ENCODE results near the gene GCM1. TPM values are rescaled to one million over a fixed set of nuclear protein-coding genes. Genes with fewer than 3 reads are reported as not detected.

The GCM1 gene
- total RNA-seq, 4 donors from 2014 or later = not detected

DNA sequence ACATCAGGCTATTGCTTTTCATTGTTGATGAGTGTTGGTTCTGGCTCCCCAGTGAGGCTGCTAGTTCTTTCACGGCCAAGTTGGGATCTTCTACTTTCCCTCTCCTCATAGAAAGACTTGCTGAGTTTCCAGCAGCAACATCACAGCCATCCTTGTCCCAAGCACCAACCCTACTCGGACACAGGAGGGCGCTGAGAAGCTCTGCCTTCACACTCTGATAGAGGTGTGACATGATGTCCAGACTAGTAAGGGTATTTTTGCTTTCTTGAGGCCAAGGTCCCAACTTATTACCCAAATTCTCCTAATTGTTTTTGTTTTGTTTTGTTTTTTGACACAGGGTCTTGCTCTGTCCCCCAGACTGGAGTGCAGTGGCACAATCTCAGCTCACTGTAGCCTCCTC is 3.0 kb upstream of the GCM1 start:
- TF ChIP-seq, protein P1, sequence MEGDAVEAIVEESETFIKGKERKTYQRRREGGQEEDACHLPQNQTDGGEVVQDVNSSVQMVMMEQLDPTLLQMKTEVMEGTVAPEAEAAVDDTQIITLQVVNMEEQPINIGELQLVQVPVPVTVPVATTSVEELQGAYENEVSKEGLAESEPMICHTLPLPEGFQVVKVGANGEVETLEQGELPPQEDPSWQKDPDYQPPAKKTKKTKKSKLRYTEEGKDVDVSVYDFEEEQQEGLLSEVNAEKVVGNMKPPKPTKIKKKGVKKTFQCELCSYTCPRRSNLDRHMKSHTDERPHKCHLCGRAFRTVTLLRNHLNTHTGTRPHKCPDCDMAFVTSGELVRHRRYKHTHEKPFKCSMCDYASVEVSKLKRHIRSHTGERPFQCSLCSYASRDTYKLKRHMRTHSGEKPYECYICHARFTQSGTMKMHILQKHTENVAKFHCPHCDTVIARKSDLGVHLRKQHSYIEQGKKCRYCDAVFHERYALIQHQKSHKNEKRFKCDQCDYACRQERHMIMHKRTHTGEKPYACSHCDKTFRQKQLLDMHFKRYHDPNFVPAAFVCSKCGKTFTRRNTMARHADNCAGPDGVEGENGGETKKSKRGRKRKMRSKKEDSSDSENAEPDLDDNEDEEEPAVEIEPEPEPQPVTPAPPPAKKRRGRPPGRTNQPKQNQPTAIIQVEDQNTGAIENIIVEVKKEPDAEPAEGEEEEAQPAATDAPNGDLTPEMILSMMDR (IDR thresholded peaks at IDR 0.05) = no peak
- TF ChIP-seq POLR2A (IDR thresholded peaks at IDR 0.05) = no peak
- DNase-seq = no peak
- H3K4me3 ChIP-seq = no peak overlapping the region
- H3K36me3 ChIP-seq = no peaks in the 10 kb centered on the region
- intact Hi-C loops (cut with DNase I; ENCODE audit: low total_unique reads) = no loop called here
- H3K4me1 ChIP-seq = no peaks in the 10 kb centered on the region
- no peaks in the 10 kb centered on the region for H3K27me3 ChIP-seq
- no peaks in the 10 kb centered on the region for H3K9me3 ChIP-seq
- H3K27ac ChIP-seq = no peak overlapping the region

DNA sequence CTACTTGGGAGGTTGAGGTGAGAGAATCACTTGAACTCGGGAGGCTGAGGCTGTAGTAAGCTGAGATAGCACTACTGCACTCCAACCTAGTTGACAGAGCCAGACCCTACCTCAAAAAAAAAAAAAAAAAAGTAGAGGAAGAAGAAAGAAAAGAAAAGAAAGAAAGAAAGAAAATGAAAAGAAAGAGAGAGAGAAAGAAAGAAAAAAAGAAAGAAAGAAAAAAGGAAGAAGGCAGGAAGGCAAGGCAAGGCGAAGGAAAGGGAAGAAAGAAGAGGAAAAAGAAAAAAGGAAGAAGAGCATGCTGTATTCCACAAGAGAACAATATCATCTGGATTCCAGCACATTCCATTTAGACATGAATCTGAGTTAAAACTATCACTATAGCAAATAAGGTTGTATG is 3.8 kb downstream of the GCM1 start:
- DNase-seq = no peak
- Histone ChIP-seq H3K36me3 (no peaks in the 10 kb centered on the region), H3K27ac (no peak overlapping the region), H3K9me3 (no peaks in the 10 kb centered on the region), H3K27me3 (no peaks in the 10 kb centered on the region), H3K4me1 (no peaks in the 10 kb centered on the region), H3K4me3 (no peak overlapping the region)
- intact Hi-C loops (cut with DNase I; ENCODE audit: low total_unique reads) = no loop called here
- TF ChIP-seq, protein P1 (IDR thresholded peaks at IDR 0.05) = no peak
- no peak for TF ChIP-seq POLR2A (IDR thresholded peaks at IDR 0.05)

DNA sequence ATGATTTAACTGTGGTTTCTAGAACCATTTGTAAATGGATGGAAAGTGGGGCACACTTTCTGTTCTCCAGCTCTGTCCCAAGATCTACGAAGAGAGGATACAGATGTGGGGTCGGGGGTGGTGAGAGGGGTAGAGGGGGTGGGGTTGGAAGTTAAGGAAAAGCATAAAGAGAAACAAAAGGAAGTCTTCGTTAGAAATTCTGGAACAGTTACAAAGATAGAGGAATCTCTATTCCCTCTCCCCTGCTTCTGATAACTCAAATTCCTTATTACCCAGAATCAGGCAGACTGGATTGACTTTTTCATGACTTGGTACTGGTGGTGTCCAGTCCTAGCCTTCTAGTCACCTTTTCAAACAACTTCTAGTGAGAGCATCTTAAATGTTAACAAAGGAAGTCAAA is 4.9 kb downstream of the GCM1 start:
- Histone ChIP-seq H3K27me3 (no peaks in the 10 kb centered on the region), H3K9me3 (no peaks in the 10 kb centered on the region), H3K4me1 (no peaks in the 10 kb centered on the region), H3K27ac (no peak overlapping the region), H3K36me3 (no peaks in the 10 kb centered on the region), H3K4me3 (no peak overlapping the region)
- intact Hi-C loops (cut with DNase I; ENCODE audit: low total_unique reads) = no loop called here
- TF ChIP-seq, protein P1 (IDR thresholded peaks at IDR 0.05) = no peak
- TF ChIP-seq POLR2A (IDR thresholded peaks at IDR 0.05) = no peak
- no peak for DNase-seq

DNA sequence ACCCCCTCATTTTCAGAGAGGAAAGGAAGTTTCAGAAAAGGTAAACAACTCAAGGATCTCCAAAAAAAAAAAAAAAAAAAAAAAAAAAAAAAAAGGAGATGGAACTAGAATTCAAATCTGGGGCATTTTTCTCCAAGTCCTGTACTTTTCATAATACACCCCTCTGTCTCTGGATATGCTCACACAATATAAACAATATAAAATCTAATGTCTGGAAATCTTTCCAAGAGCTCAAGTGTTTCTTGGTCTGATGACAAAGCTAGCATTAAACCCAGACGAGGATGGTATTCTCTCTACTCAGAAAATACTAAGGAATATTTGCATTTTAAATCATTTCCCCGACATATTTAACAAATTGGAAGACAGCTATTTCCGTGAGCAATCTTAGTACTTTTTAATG is 5.8 kb downstream of the GCM1 start:
- H3K36me3 ChIP-seq = no peaks in the 10 kb centered on the region
- no peaks in the 10 kb centered on the region for H3K27me3 ChIP-seq
- no peaks in the 10 kb centered on the region for H3K4me1 ChIP-seq
- TF ChIP-seq, protein P1 (IDR thresholded peaks at IDR 0.05) = no peak
- TF ChIP-seq POLR2A (IDR thresholded peaks at IDR 0.05) = no peak
- no peak for DNase-seq
- intact Hi-C loops (cut with DNase I; ENCODE audit: low total_unique reads) = no loop called here
- no peak overlapping the region for H3K4me3 ChIP-seq
- no peak overlapping the region for H3K27ac ChIP-seq
- H3K9me3 ChIP-seq = no peaks in the 10 kb centered on the region

DNA sequence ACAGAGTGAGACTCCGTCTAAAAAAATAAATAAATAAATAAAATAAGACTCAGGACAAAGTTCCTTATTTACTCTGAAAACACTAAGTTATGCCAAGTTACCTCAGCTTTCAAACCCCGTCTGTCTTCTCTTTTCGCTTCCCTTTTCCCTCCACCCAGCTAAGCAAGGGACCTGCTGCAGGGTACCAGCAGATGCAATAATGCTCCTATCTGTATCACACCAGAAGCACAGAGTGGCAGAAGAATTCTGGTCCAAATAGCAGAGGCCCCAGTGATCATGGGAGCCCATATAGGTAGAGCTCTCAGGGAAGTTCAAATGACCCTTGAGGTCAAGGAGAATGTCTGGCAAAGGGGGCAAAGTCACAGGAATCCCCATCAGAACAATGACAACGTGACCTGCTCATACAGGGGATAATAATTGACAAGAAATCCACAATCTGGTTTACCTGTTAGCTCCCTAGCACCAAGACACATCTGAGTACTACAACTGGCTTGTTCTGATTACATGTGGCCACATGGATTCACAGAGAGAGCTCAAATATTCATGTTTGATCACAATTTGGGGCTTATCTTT is 8.7 kb downstream of the GCM1 start:
- no peak for DNase-seq
- H3K27ac ChIP-seq = no peak overlapping the region
- no peak for TF ChIP-seq POLR2A (IDR thresholded peaks at IDR 0.05)
- TF ChIP-seq, protein P1 (IDR thresholded peaks at IDR 0.05) = no peak
- no peaks in the 10 kb centered on the region for H3K27me3 ChIP-seq
- intact Hi-C loops (cut with DNase I; ENCODE audit: low total_unique reads) = no loop called here
- H3K4me1 ChIP-seq = no peaks in the 10 kb centered on the region
- H3K9me3 ChIP-seq = no peaks in the 10 kb centered on the region
- H3K4me3 ChIP-seq = no peak overlapping the region
- H3K36me3 ChIP-seq = no peaks in the 10 kb centered on the region

Data from uterus (tissue), 4 donors.